Measurements from ENCODE around the gene SERPINB7. TPM values are rescaled to one million over a fixed set of nuclear protein-coding genes. Genes with fewer than 3 reads are reported as not detected.

The SERPINB7 gene
- total RNA-seq, 1 donor from 2014 or later: not detected

GRCh38 chr18:63850020-63850419 is 74.8 kb downstream of the SERPINB7 start:
- DNase-seq: peak; percentile 35

DNA sequence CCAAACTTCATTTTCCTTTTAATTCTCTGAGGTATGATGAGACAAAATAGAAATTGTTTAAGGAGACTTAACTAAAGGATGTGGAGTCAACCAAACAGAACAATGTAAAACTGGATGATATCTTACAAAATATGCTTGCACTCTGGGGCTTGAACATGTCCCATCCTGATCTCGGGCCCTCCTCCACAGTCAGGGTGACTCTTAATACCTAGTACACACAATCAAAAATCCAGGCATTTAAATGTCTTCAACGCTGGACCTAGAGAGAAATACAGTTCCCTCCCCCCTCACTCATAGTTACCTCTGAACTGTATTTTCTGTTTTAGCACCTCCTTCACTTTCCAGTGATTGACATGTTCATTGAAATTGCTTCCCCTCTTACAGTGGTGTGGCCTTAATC is 75.4 kb downstream of the SERPINB7 start:
- no peak for DNase-seq

Other genes with a start within 250 kb of the SERPINB7 start
- gene SERPINB12, start 233.0 kb upstream of the SERPINB7 start, total RNA-seq: not detected in 2 replicates
- gene SERPINB13, start 188.1 kb upstream of the SERPINB7 start, total RNA-seq: not detected in 2 replicates
- not detected in 2 replicates for gene SERPINB4, start 131.2 kb upstream of the SERPINB7 start, total RNA-seq
- gene SERPINB3, start 113.5 kb upstream of the SERPINB7 start, total RNA-seq: 0.17 TPM in 1 of 2 replicates, not detected in the other
- gene SERPINB11, start 72.5 kb upstream of the SERPINB7 start, total RNA-seq: not detected in 2 replicates
- not detected in 2 replicates for gene SERPINB2, start 112.3 kb downstream of the SERPINB7 start, total RNA-seq
- gene SERPINB10, start 132.5 kb downstream of the SERPINB7 start, total RNA-seq: not detected in 2 replicates
- not detected in 2 replicates for gene HMSD, start 173.9 kb downstream of the SERPINB7 start, total RNA-seq
- 7.1 and 11.7 TPM in 2 replicates for gene SERPINB8, start 194.7 kb downstream of the SERPINB7 start, total RNA-seq